Tibial artery (tissue), 4 donors: ENCODE data around the gene CLK3.

Experiments used
- DNase-seq, 2 donors: peaks; one replicate each; pipeline ENCODE4 v3.0.0-alpha.2; 2019
- H3K27ac ChIP-seq, 2 donors: fragments of 200-600 bp; sonication (generic) in 1 of 2; 1 replicate in 1 of 2; 2 replicates in 1 of 2; pipeline ENCODE4 v1.5.1; 2018 to 2019; ENCODE audit warnings: mild to moderate bottlenecking in 1 of 2
- H3K27me3 ChIP-seq, 2 donors: fragments of 200-600 bp; sonication (generic) in 1 of 2; one replicate each; pipeline versions ENCODE4 v1.5.1 to v1.6.0; 2016 to 2019
- H3K36me3 ChIP-seq, 3 donors: fragments of 200-600 bp; sonication (generic) in 2 of 3; one replicate each; pipeline ENCODE4 v1.5.1; 2016 to 2019; ENCODE audit warnings: mild to moderate bottlenecking in 2 of 3
- H3K4me1 ChIP-seq, 4 donors: fragments of 200-600 bp; sonication (generic) in 2 of 4; 1 replicate in 3 of 4; 2 replicates in 1 of 4; pipeline ENCODE4 v1.5.1; 2016 to 2019
- H3K4me3 ChIP-seq, 2 donors: fragments of 200-600 bp; sonication (generic) in 1 of 2; 1 replicate in 1 of 2; 2 replicates in 1 of 2; pipeline ENCODE4 v1.5.1; 2018 to 2019; ENCODE audit warnings: mild to moderate bottlenecking in 2 of 2
- H3K9me3 ChIP-seq, 3 donors: fragments of 200-600 bp; sonication (generic) in 1 of 3; one replicate each; pipeline ENCODE4 v1.5.1; 2016 to 2019
- CTCF ChIP-seq, 2 experiments: fragments of 200-600 bp in 1 of 2; fragments of 450-650 bp in 1 of 2; IDR thresholded peaks; one replicate each; pipeline ENCODE4 v1.5.1; 2017 to 2019; ENCODE audit warnings: antibody characterized with exemption in 2 of 2, mild to moderate bottlenecking in 1 of 2, moderate library complexity in 1 of 2
- intact Hi-C: fragments of 100-400 bp; cut with DNase I; formaldehyde crosslinking; loops from one replicate; pipeline ENCODE4 v1.15.0; 2023; ENCODE audit warnings: low total_unique reads

Gene CLK3

GRCh38 chr15:74603789-74604705 lies 11.6 kb upstream of the CLK3 start:
- Histone ChIP-seq H3K27ac (no peak overlapping the region), H3K27me3 (no peaks in the 10 kb centered on the region), H3K9me3 (no peaks in the 10 kb centered on the region), H3K4me3 (no peak overlapping the region), H3K4me1 (peaks cover 0 to 9% (median 4%) of the 10 kb centered on the region in 4 donors), H3K36me3 (no peaks in the 10 kb centered on the region)
- no peak for TF ChIP-seq CTCF (IDR thresholded peaks at IDR 0.05)
- DNase-seq = no peak
- intact Hi-C loops = no loop called here

- no peak overlapping the region for H3K27ac ChIP-seq
- no peak for TF ChIP-seq CTCF (IDR thresholded peaks at IDR 0.05)
Measured at GRCh38 chr15:74604983-74605794, 10.4 kb upstream of the CLK3 start.

GRCh38 chr15:74605795-74606150 lies 9.9 kb upstream of the CLK3 start:
- no peaks in the 10 kb centered on the region for H3K36me3 ChIP-seq

More at GRCh38 chr15:74604983-74605794, 10.4 kb upstream of the CLK3 start:
- Histone ChIP-seq H3K36me3 (no peaks in the 10 kb centered on the region), H3K27me3 (no peaks in the 10 kb centered on the region), H3K9me3 (no peaks in the 10 kb centered on the region), H3K4me3 (no peak overlapping the region), H3K4me1 (no peaks in the 10 kb centered on the region)
- no peak for DNase-seq
- intact Hi-C loops = no loop called here

GRCh38 chr15:74608786-74609185 lies 6.8 kb upstream of the CLK3 start:
- Histone ChIP-seq H3K36me3 (no peaks in the 10 kb centered on the region), H3K27ac (no peak overlapping the region), H3K27me3 (no peaks in the 10 kb centered on the region), H3K9me3 (no peaks in the 10 kb centered on the region), H3K4me1 (no peaks in the 10 kb centered on the region), H3K4me3 (no peak overlapping the region)
- intact Hi-C loops = no loop called here
- no peak for TF ChIP-seq CTCF (IDR thresholded peaks at IDR 0.05)
- DNase-seq = no peak

More at GRCh38 chr15:74605795-74606150, 9.9 kb upstream of the CLK3 start:
- no peak overlapping the region for H3K4me3 ChIP-seq
- H3K27ac ChIP-seq = no peak overlapping the region
- H3K4me1 ChIP-seq = no peaks in the 10 kb centered on the region
- intact Hi-C loops = no loop called here
- no peak for DNase-seq
- no peaks in the 10 kb centered on the region for H3K27me3 ChIP-seq
- no peaks in the 10 kb centered on the region for H3K9me3 ChIP-seq
- TF ChIP-seq CTCF (IDR thresholded peaks at IDR 0.05) = no peak

- Histone ChIP-seq H3K36me3 (no peaks in the 10 kb centered on the region), H3K27ac (no peak overlapping the region), H3K4me1 (peaks cover 0 to 4% (median 0%) of the 10 kb centered on the region in 4 donors), H3K27me3 (no peaks in the 10 kb centered on the region), H3K4me3 (no peak overlapping the region), H3K9me3 (no peaks in the 10 kb centered on the region)
- TF ChIP-seq CTCF (IDR thresholded peaks at IDR 0.05) = no peak
- no peak for DNase-seq
- intact Hi-C loops = no loop called here
Measured at GRCh38 chr15:74609938-74610301, 5.7 kb upstream of the CLK3 start.
